Smooth muscle cell (in vitro differentiated cells): ENCODE data around the gene USP40. TPM values are rescaled to one million over a fixed set of nuclear protein-coding genes. Genes with fewer than 3 reads are reported as not detected.

Experiments
- DNase-seq: peaks from one replicate; lab custom pipeline; 2025; ENCODE audit not compliant: unreplicated experiment; lab: John Stamatoyannopoulos, UW
- H2AFZ ChIP-seq: fragments of 200-600 bp; sonication (generic); 2 replicates; pipeline ENCODE4 v1.6.0; 2016; ENCODE audit warnings: antibody characterized with exemption, low read depth, mild to moderate bottlenecking
- H3F3A ChIP-seq: fragments of 200-600 bp; sonication (generic); 2 replicates; pipeline ENCODE4 v1.6.0; 2017; ENCODE audit warnings: antibody characterized with exemption, low read depth
- H3K27ac ChIP-seq: fragments of 200-600 bp; sonication (generic); 2 replicates; pipeline ENCODE4 v1.5.1; 2016; ENCODE audit warnings: low read depth, mild to moderate bottlenecking
- H3K27me3 ChIP-seq: fragments of 200-600 bp; sonication (generic); 2 replicates; pipeline ENCODE4 v1.6.1; 2016; ENCODE audit warnings: low read depth, mild to moderate bottlenecking
- H3K36me3 ChIP-seq: fragments of 200-600 bp; sonication (generic); 2 replicates; pipeline ENCODE4 v1.5.1; 2016; ENCODE audit warnings: low read depth
- H3K4me1 ChIP-seq: fragments of 200-600 bp; sonication (generic); 2 replicates; pipeline ENCODE4 v1.5.1; 2016; ENCODE audit warnings: low read depth
- H3K4me2 ChIP-seq: fragments of 200-600 bp; sonication (generic); 2 replicates; pipeline ENCODE4 v1.6.0; 2016; ENCODE audit warnings: mild to moderate bottlenecking
- H3K4me3 ChIP-seq: fragments of 200-600 bp; sonication (generic); 2 replicates; pipeline ENCODE4 v1.5.1; 2016; ENCODE audit warnings: mild to moderate bottlenecking
- H3K79me2 ChIP-seq: fragments of 200-600 bp; sonication (generic); 2 replicates; pipeline ENCODE4 v1.6.0; 2016; ENCODE audit warnings: low read depth, mild to moderate bottlenecking
- H3K9ac ChIP-seq: fragments of 200-600 bp; sonication (generic); 2 replicates; pipeline ENCODE4 v1.6.0; 2016; ENCODE audit warnings: low read depth
- H3K9me3 ChIP-seq: fragments of 200-600 bp; sonication (generic); replicated peaks from 2 replicates; pipeline ENCODE4 v1.5.1; 2016; ENCODE audit warnings: low read depth
- H4K20me1 ChIP-seq: fragments of 200-600 bp; sonication (generic); 2 replicates; pipeline ENCODE4 v1.6.0; 2016; ENCODE audit warnings: low read depth
- CTCF ChIP-seq: fragments of 200-600 bp; sonication (generic); IDR thresholded peaks from 2 replicates; pipeline ENCODE4 v1.5.1; 2017; ENCODE audit warnings: borderline replicate concordance, mild to moderate bottlenecking, antibody characterized with exemption; ENCODE audit not compliant: insufficient read depth, poor library complexity, severe bottlenecking
- WGBS: methylation state at CpG from one replicate; pipeline ENCODE4 v1.1.7; 2016; ENCODE audit warnings: low lambda C conversion rate; 5-methylcytosine and 5-hydroxymethylcytosine counted together
- polyA plus RNA-seq: library from polyadenylated mRNA; unstranded; fragments of >200 nt; fragmentation: Nextera tagmentation; extraction: Ambion mirVana; gene quantifications from 2 replicates; pipeline ENCODE4 v1.2.1, GENCODE V29; 2016
- total RNA-seq: library from RNA; depleted of rRNA; stranded (reverse); fragments of >200 nt; gene quantifications from 2 replicates; pipeline ENCODE4 v1.2.3, GENCODE V29; 2014

Gene USP40
- total and polyA plus RNA-seq, 2 experiments from 2014 or later: 9.4 to 23.6 TPM

- H3K4me1 ChIP-seq: no peaks in the 10 kb centered on the region
- 94% methylated on average over 32 of the region's 32 CpGs for WGBS
- H3F3A ChIP-seq: no peaks in the 10 kb centered on the region
- H3K36me3 ChIP-seq: peaks cover 5% of the 10 kb centered on the region
- no peak overlapping the region for H3K4me3 ChIP-seq
- H3K27me3 ChIP-seq: no peaks in the 10 kb centered on the region
- no peak overlapping the region for H3K27ac ChIP-seq
- no peak overlapping the region for H3K9ac ChIP-seq
- no peak for DNase-seq
- no peak overlapping the region for H2AFZ ChIP-seq
- no peaks in the 10 kb centered on the region for H3K79me2 ChIP-seq
- H3K4me2 ChIP-seq: no peak overlapping the region
- H4K20me1 ChIP-seq: no peaks in the 10 kb centered on the region
- no peaks in the 10 kb centered on the region for H3K9me3 ChIP-seq
- no peak for TF ChIP-seq CTCF
Observed at GRCh38 chr2:233460726-233461441, 105.7 kb downstream of the USP40 start.

GRCh38 chr2:233459426-233459825, 107.2 kb downstream of the USP40 start:
- Histone ChIP-seq H3K27me3 (no peaks in the 10 kb centered on the region), H4K20me1 (no peaks in the 10 kb centered on the region), H2AFZ (no peak overlapping the region), H3K79me2 (no peaks in the 10 kb centered on the region), H3F3A (no peaks in the 10 kb centered on the region), H3K27ac (no peak overlapping the region), H3K36me3 (peaks cover 5% of the 10 kb centered on the region), H3K4me3 (no peak overlapping the region), H3K9ac (no peak overlapping the region), H3K9me3 (no peaks in the 10 kb centered on the region), H3K4me1 (no peaks in the 10 kb centered on the region), H3K4me2 (no peak overlapping the region)
- 84% methylated on average over 8 of the region's 10 CpGs for WGBS
- no peak for TF ChIP-seq CTCF
- no peak for DNase-seq

DNA sequence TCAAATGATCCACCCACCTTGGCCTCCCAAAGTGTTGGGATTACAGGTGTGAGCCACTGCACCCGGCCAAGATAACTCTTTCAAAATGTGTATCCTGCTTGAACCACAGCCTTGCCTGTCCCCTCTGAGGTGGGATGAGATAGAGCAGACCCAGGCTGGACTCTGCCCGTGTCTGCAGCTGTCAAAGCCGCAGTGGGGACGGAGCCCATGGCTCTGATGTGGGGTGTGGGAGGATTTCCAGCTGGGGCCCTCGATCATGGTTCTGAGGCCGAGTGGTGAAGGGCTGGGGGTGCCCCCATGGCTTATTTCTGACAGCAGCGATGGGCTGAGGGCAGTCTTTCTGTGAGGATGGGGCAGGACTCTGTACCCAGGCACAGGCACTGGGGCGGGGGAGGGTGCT, 107.8 kb downstream of the USP40 start:
- 96% methylated on average over 8 of the region's 8 CpGs for WGBS
- peaks cover 5% of the 10 kb centered on the region for H3K36me3 ChIP-seq

More for the DNA sequence above, 107.8 kb downstream of the USP40 start:
- no peak overlapping the region for H3K4me2 ChIP-seq
- H3K9ac ChIP-seq: no peak overlapping the region
- no peaks in the 10 kb centered on the region for H3F3A ChIP-seq
- H3K27ac ChIP-seq: no peak overlapping the region
- H4K20me1 ChIP-seq: no peaks in the 10 kb centered on the region
- H3K4me1 ChIP-seq: no peaks in the 10 kb centered on the region
- no peak overlapping the region for H3K4me3 ChIP-seq
- no peak for TF ChIP-seq CTCF
- no peaks in the 10 kb centered on the region for H3K9me3 ChIP-seq
- H2AFZ ChIP-seq: no peak overlapping the region
- no peaks in the 10 kb centered on the region for H3K27me3 ChIP-seq
- H3K79me2 ChIP-seq: no peaks in the 10 kb centered on the region
- DNase-seq: no peak
